ENCODE data around the gene EVI2A.
"Not testable (repeated sequence)": the region's sequence is repeated elsewhere in the genome, so short reads cannot be mapped to it uniquely, and the experiment has no call there.

EVI2A gene

GRCh38 chr17:31349454-31349853 is 28.0 kb upstream of the EVI2A start:
- Histone ChIP-seq H3K27ac (ENCODE audit: insufficient read depth in 1 of 2, low read depth in 1 of 2, low read length in 2 of 2, poor library complexity in 1 of 2, severe bottlenecking in 2 of 2) (no peak overlapping the region), H3K4me3 (ENCODE audit: control insufficient read depth in 1 of 7, extremely low read depth in 1 of 7, insufficient read depth in 4 of 7, low read depth in 2 of 7, low read length in 6 of 7) (no peak overlapping the region), H3K27me3 (replicated peaks in 2 of 5; ENCODE audit: control insufficient read depth in 4 of 5, insufficient read depth in 5 of 5, low read length in 4 of 5) (no peaks in the 10 kb centered on the region), H3K36me3 (ENCODE audit: control insufficient read depth in 4 of 4, insufficient read depth in 4 of 4, low read length in 3 of 4) (peaks cover 12 to 35% (median 23%) of the 10 kb centered on the region in 4 experiments), H3K9me3 (ENCODE audit: control extremely low read depth in 1 of 5, control insufficient read depth in 4 of 5, insufficient read depth in 2 of 5, low read depth in 1 of 5, low read length in 4 of 5) (no peaks in the 10 kb centered on the region), H3K4me1 (ENCODE audit: control extremely low read depth in 1 of 4, control insufficient read depth in 4 of 4, insufficient read depth in 4 of 4, low read length in 3 of 4) (no peaks in the 10 kb centered on the region)
- no peak for DNase-seq
- CTCF ChIA-PET = no interaction called here
- POLR2A ChIA-PET = no interaction called here

- H3K4me1 ChIP-seq (ENCODE audit: control extremely low read depth in 1 of 4, control insufficient read depth in 4 of 4, insufficient read depth in 4 of 4, low read length in 3 of 4); CTCF ChIA-PET; H3K27ac ChIP-seq (ENCODE audit: insufficient read depth in 1 of 2, low read depth in 1 of 2, low read length in 2 of 2, poor library complexity in 1 of 2, severe bottlenecking in 2 of 2); H3K27me3 ChIP-seq (replicated peaks in 2 of 5; ENCODE audit: control insufficient read depth in 4 of 5, insufficient read depth in 5 of 5, low read length in 4 of 5); POLR2A ChIA-PET; H3K9me3 ChIP-seq (ENCODE audit: control extremely low read depth in 1 of 5, control insufficient read depth in 4 of 5, insufficient read depth in 2 of 5, low read depth in 1 of 5, low read length in 4 of 5); DNase-seq; H3K4me3 ChIP-seq (ENCODE audit: control insufficient read depth in 1 of 7, extremely low read depth in 1 of 7, insufficient read depth in 4 of 7, low read depth in 2 of 7, low read length in 6 of 7): not testable (repeated sequence)
- peaks cover 6 to 26% (median 8%) of the 10 kb centered on the region in 4 experiments for H3K36me3 ChIP-seq (ENCODE audit: control insufficient read depth in 4 of 4, insufficient read depth in 4 of 4, low read length in 3 of 4)
- WGBS (ENCODE audit: insufficient coverage) = no CpG with 5 or more reads among the region's 34 CpGs
These were observed 23.8 kb upstream of the EVI2A start for GRCh38 chr17:31345191-31345747.

- WGBS (ENCODE audit: insufficient coverage) = 92% methylated on average over 3 of the region's 6 CpGs
- no peak for DNase-seq
These were observed 18.7 kb upstream of the EVI2A start for GRCh38 chr17:31339906-31340661.

GRCh38 chr17:31329221-31329620 is 7.8 kb upstream of the EVI2A start:
- ChIA-PET CTCF (interaction anchor here (0.5 kb wide), 1 partner anchor 16 kb away, joined by 3 read pairs; the partner anchor contains the start of gene EVI2B), POLR2A (interaction anchor here (0.6 kb wide), 1 partner anchor 19 kb away, joined by 6 read pairs; no protein-coding TSS in a partner anchor)
- no peaks in the 10 kb centered on the region for H3K9me3 ChIP-seq (ENCODE audit: control extremely low read depth in 1 of 5, control insufficient read depth in 4 of 5, insufficient read depth in 2 of 5, low read depth in 1 of 5, low read length in 4 of 5)
- H3K27ac ChIP-seq (ENCODE audit: insufficient read depth in 1 of 2, low read depth in 1 of 2, low read length in 2 of 2, poor library complexity in 1 of 2, severe bottlenecking in 2 of 2) = no peak overlapping the region
- no peak for DNase-seq
- peaks cover 2 to 13% (median 6%) of the 10 kb centered on the region in 4 experiments for H3K36me3 ChIP-seq (ENCODE audit: control insufficient read depth in 4 of 4, insufficient read depth in 4 of 4, low read length in 3 of 4)
- H3K27me3 ChIP-seq (replicated peaks in 2 of 5; ENCODE audit: control insufficient read depth in 4 of 5, insufficient read depth in 5 of 5, low read length in 4 of 5) = no peaks in the 10 kb centered on the region
- no peaks in the 10 kb centered on the region for H3K4me1 ChIP-seq (ENCODE audit: control extremely low read depth in 1 of 4, control insufficient read depth in 4 of 4, insufficient read depth in 4 of 4, low read length in 3 of 4)
- no peak overlapping the region for H3K4me3 ChIP-seq (ENCODE audit: control insufficient read depth in 1 of 7, extremely low read depth in 1 of 7, insufficient read depth in 4 of 7, low read depth in 2 of 7, low read length in 6 of 7)

More at GRCh38 chr17:31339906-31340661, 18.7 kb upstream of the EVI2A start:
- CTCF ChIA-PET = interaction anchor here (0.6 to 1.4 kb wide), 3 partner anchors 9 to 185 kb away, joined by 3 read pairs; no protein-coding TSS in a partner anchor
- Histone ChIP-seq H3K27me3 (replicated peaks in 2 of 5; ENCODE audit: control insufficient read depth in 4 of 5, insufficient read depth in 5 of 5, low read length in 4 of 5) (no peaks in the 10 kb centered on the region), H3K9me3 (ENCODE audit: control extremely low read depth in 1 of 5, control insufficient read depth in 4 of 5, insufficient read depth in 2 of 5, low read depth in 1 of 5, low read length in 4 of 5) (no peaks in the 10 kb centered on the region), H3K27ac (ENCODE audit: insufficient read depth in 1 of 2, low read depth in 1 of 2, low read length in 2 of 2, poor library complexity in 1 of 2, severe bottlenecking in 2 of 2) (peak overlapping the region in 1 of 2 experiments; percentile 6), H3K4me3 (ENCODE audit: control insufficient read depth in 1 of 7, extremely low read depth in 1 of 7, insufficient read depth in 4 of 7, low read depth in 2 of 7, low read length in 6 of 7) (no peak overlapping the region), H3K36me3 (ENCODE audit: control insufficient read depth in 4 of 4, insufficient read depth in 4 of 4, low read length in 3 of 4) (peaks cover 11 to 29% (median 17%) of the 10 kb centered on the region in 4 experiments), H3K4me1 (ENCODE audit: control extremely low read depth in 1 of 4, control insufficient read depth in 4 of 4, insufficient read depth in 4 of 4, low read length in 3 of 4) (no peaks in the 10 kb centered on the region)
- POLR2A ChIA-PET = no interaction called here

- no peak for DNase-seq
- Histone ChIP-seq H3K27ac (ENCODE audit: insufficient read depth in 1 of 2, low read depth in 1 of 2, low read length in 2 of 2, poor library complexity in 1 of 2, severe bottlenecking in 2 of 2) (no peak overlapping the region), H3K4me3 (ENCODE audit: control insufficient read depth in 1 of 7, extremely low read depth in 1 of 7, insufficient read depth in 4 of 7, low read depth in 2 of 7, low read length in 6 of 7) (no peak overlapping the region), H3K36me3 (ENCODE audit: control insufficient read depth in 4 of 4, insufficient read depth in 4 of 4, low read length in 3 of 4) (peaks cover 2 to 13% (median 6%) of the 10 kb centered on the region in 4 experiments), H3K9me3 (ENCODE audit: control extremely low read depth in 1 of 5, control insufficient read depth in 4 of 5, insufficient read depth in 2 of 5, low read depth in 1 of 5, low read length in 4 of 5) (no peaks in the 10 kb centered on the region), H3K27me3 (replicated peaks in 2 of 5; ENCODE audit: control insufficient read depth in 4 of 5, insufficient read depth in 5 of 5, low read length in 4 of 5) (no peaks in the 10 kb centered on the region), H3K4me1 (ENCODE audit: control extremely low read depth in 1 of 4, control insufficient read depth in 4 of 4, insufficient read depth in 4 of 4, low read length in 3 of 4) (no peaks in the 10 kb centered on the region)
- POLR2A ChIA-PET = no interaction called here
- CTCF ChIA-PET = no interaction called here
These were observed 6.7 kb upstream of the EVI2A start for GRCh38 chr17:31328160-31328535.

GRCh38 chr17:31327534-31328159 is 6.2 kb upstream of the EVI2A start:
- POLR2A ChIA-PET = no interaction called here
- Histone ChIP-seq H3K27me3 (replicated peaks in 2 of 5; ENCODE audit: control insufficient read depth in 4 of 5, insufficient read depth in 5 of 5, low read length in 4 of 5) (no peaks in the 10 kb centered on the region), H3K4me3 (ENCODE audit: control insufficient read depth in 1 of 7, extremely low read depth in 1 of 7, insufficient read depth in 4 of 7, low read depth in 2 of 7, low read length in 6 of 7) (no peak overlapping the region), H3K36me3 (ENCODE audit: control insufficient read depth in 4 of 4, insufficient read depth in 4 of 4, low read length in 3 of 4) (peaks cover 2 to 13% (median 6%) of the 10 kb centered on the region in 4 experiments), H3K4me1 (ENCODE audit: control extremely low read depth in 1 of 4, control insufficient read depth in 4 of 4, insufficient read depth in 4 of 4, low read length in 3 of 4) (no peaks in the 10 kb centered on the region), H3K9me3 (ENCODE audit: control extremely low read depth in 1 of 5, control insufficient read depth in 4 of 5, insufficient read depth in 2 of 5, low read depth in 1 of 5, low read length in 4 of 5) (no peaks in the 10 kb centered on the region), H3K27ac (ENCODE audit: insufficient read depth in 1 of 2, low read depth in 1 of 2, low read length in 2 of 2, poor library complexity in 1 of 2, severe bottlenecking in 2 of 2) (no peak overlapping the region)
- 96% methylated on average over 8 of the region's 12 CpGs for WGBS (ENCODE audit: insufficient coverage)
- DNase-seq = no peak
- CTCF ChIA-PET = no interaction called here

GRCh38 chr17:31323551-31323950 is 2.1 kb upstream of the EVI2A start:
- POLR2A ChIA-PET = interaction anchor here (0.6 kb wide), 1 partner anchor 95 kb away, joined by 3 read pairs; no protein-coding TSS in a partner anchor
- Histone ChIP-seq H3K27me3 (replicated peaks in 2 of 5; ENCODE audit: control insufficient read depth in 4 of 5, insufficient read depth in 5 of 5, low read length in 4 of 5) (no peaks in the 10 kb centered on the region), H3K4me1 (ENCODE audit: control extremely low read depth in 1 of 4, control insufficient read depth in 4 of 4, insufficient read depth in 4 of 4, low read length in 3 of 4) (peaks cover 10 to 35% (median 30%) of the 10 kb centered on the region in 4 experiments), H3K4me3 (ENCODE audit: control insufficient read depth in 1 of 7, extremely low read depth in 1 of 7, insufficient read depth in 4 of 7, low read depth in 2 of 7, low read length in 6 of 7) (no peak overlapping the region), H3K9me3 (ENCODE audit: control extremely low read depth in 1 of 5, control insufficient read depth in 4 of 5, insufficient read depth in 2 of 5, low read depth in 1 of 5, low read length in 4 of 5) (no peaks in the 10 kb centered on the region), H3K36me3 (ENCODE audit: control insufficient read depth in 4 of 4, insufficient read depth in 4 of 4, low read length in 3 of 4) (peaks cover 2 to 13% (median 5%) of the 10 kb centered on the region in 4 experiments), H3K27ac (ENCODE audit: insufficient read depth in 1 of 2, low read depth in 1 of 2, low read length in 2 of 2, poor library complexity in 1 of 2, severe bottlenecking in 2 of 2) (no peak overlapping the region)
- CTCF ChIA-PET = no interaction called here
- no peak for DNase-seq

Measured in common myeloid progenitor, CD34-positive (primary cell).